GM21825 (cell line): ENCODE measurements around the gene SORCS2.
"Not testable (repeated sequence)": the region's sequence is repeated elsewhere in the genome, so short reads cannot be mapped to it uniquely, and the experiment has no call there.

Experiments used
- ATAC-seq: cut with Tn5 transposase; IDR thresholded peaks from one replicate; pipeline ENCODE4 v1.9.1; 2021; ENCODE audit warnings: mild to moderate bottlenecking, moderate library complexity; ENCODE audit not compliant: unreplicated experiment

The SORCS2 gene

GRCh38 chr4:7433376-7434140 is 241.2 kb downstream of the SORCS2 start:
- ATAC-seq, result no peak

- ATAC-seq, result no peak
Observed at GRCh38 chr4:7434141-7434765, 241.9 kb downstream of the SORCS2 start.

DNA sequence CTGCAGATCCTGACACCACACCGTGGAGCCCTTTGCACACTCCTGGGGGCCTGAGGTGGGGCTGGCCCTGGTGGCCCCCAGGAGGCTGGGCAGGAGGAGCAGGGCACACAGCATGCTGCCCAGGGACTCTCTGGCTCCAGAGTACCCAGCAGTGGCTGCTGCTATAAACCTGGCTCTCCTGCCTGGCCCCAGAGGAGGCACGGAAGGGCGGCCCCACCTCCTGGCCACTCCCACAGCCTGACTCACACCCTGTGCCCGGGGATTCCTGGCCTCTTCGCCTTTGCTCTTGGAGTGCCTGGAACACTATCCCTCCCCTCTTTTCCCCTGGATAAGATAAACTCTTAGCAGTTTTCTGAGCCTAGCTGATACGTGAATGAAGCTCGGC is 242.4 kb downstream of the SORCS2 start, which contains the start of gene PSAPL1:
Gene PSAPL1, minus strand, starts transcription at position 165 of the 385 bp plus-strand sequence. Its CDS starts 51 bp downstream, at position 114.
- no peak for ATAC-seq

DNA sequence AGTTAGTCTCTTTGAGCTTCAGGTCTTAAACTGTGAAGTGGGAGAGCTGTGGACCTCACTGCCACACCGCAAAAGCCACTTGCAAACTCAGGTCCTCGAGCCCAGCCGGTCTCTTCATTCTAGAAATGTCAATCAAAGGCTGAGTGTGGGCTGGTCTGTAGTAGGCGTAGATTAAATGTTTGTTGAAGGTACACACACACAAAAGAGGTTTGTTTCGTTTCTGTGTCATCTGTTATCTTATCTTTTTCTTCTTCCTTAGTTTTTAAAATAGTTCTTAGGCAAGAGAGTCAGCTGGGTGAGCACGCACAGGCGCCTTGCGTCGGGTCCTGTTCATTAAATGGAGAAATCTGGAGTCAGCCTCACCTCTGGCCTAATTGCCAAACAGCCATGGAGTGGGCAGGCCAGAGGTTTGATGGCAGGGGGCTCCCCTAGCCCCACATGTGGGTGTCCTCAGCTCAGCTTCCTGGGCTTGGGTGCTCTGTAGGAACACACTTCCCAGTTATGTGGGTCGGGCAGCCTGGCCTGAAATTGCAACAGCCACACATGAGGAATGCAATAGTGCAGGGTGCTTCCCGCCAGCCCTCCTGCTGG is 243.2 kb downstream of the SORCS2 start:
- no peak for ATAC-seq

DNA sequence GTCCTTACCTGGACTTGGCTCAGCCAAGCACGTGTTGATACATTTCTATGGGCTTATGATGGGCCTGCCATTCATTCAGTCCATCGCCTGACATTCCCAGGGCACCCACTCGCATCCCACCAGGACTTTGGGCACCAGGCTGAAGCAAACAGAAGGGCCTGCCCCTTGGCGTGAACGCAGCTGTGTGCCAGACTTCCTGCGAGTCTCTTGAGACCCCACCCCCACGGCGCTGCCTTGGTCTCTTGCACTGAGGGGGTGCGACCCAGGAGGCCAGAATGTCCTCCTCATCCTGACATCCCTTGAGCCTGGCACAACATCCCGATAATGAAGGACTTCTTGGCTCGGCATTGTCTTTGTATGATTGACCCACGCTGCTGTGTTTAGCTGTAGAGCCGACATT is 243.9 kb downstream of the SORCS2 start:
- no peak for ATAC-seq

DNA sequence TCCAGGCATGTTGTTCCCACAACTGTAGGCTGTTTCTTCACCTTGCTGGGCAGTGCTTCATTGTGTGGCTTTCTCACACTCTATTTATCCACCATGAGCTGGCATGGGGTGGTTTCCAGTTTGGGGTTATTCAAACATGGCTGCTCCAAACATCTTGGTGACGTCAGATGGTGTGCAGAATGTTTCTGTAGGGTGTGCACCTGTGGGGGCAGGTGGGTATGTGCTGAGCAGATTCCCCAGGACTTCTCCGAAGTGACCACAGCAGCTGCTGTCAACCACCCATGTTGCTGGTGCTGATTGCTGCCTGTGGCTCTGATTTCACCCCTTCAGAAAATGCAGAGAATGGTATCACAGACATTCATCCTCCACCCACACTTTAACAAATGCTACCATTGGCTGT is 247.4 kb downstream of the SORCS2 start:
- ATAC-seq, result no peak

GRCh38 chr4:7441201-7441600 is 248.9 kb downstream of the SORCS2 start:
- no peak for ATAC-seq

GRCh38 chr4:7442574-7443162 is 250.3 kb downstream of the SORCS2 start:
- ATAC-seq, result no peak

- no peak for ATAC-seq
Observed at GRCh38 chr4:7444314-7444713, 252.0 kb downstream of the SORCS2 start.

DNA sequence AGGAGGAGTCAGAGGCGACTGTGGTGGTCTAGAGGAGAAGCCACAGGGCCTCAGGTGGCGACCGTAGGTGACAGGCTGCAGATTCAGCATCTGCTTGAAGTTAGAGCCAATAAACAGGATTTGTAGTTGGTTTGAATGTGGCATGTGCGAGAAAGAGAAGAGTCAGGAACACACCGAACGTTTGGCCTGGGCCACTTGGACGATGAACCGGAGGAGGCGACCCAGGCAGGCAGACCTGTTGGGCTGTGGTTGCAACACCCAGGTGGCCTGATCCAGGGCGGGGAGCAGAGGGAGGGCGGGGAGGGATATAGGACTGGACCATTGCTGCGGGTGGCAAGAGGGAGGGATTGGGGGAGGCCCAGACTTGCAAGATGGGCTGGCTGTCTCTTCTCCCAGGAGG is 252.4 kb downstream of the SORCS2 start:
- ATAC-seq, result no peak

DNA sequence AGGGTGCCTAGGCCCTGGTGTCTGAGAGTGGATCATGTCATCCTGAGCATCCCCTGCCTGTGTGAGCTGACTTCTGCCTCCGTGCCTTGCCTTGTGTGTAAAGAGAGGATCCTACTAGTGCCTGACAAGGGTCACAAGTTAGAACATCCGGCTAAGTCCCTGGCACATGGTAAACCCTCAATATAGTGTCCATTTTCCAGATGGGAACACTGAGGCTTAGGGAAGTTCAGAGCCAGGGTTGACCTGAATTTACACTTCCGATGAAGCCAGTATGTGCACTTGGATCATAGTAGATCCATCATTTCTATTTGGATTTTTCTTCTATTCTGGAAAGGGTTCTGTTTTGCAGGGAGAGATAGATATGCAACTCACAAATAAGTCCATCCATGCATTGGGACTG is 254.9 kb downstream of the SORCS2 start:
- no peak for ATAC-seq

GRCh38 chr4:7448036-7448435 is 255.7 kb downstream of the SORCS2 start:
- no peak for ATAC-seq

GRCh38 chr4:7450775-7451433 is 258.6 kb downstream of the SORCS2 start:
- no peak for ATAC-seq

DNA sequence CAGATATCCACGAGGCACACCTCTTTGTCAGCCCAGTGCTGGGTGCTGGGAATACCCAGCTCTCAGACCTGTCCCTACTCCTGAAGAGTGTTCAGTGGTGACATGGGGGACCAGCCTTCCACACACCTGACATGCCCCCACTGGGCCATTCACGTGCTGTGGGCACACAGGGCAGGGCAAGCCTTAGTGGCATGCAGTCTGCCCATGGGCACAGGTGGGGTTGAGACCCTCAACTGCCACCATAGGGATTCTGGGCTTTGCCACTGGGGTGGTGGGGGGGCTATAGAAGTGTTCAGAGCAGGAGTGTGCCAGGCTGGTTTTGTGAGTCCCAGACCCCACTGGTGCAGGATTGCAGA is 259.1 kb downstream of the SORCS2 start:
- ATAC-seq, result no peak

GRCh38 chr4:7451800-7452199 is 259.5 kb downstream of the SORCS2 start:
- ATAC-seq, result no peak

DNA sequence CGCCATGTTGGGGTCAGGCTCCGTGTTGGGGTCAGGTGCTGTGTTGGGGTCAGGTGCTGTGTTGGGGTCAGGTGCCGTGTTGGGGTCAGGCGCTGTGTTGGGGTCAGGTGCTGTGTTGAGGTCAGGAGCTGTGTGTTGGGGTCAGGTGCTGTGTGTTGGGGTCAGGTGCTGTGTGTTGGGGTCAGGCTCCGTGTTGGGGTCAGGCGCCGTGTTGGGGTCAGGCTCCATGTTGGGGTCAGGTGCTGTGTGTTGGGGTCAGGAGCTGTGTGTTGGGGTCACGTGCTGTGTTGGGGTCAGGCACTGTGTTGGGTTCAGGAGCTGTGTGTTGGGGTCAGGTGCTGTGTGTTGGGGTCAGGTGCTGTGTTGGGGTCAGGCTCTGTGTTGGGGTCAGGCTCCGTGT is 260.5 kb downstream of the SORCS2 start:
- not testable (repeated sequence) for ATAC-seq

- no peak for ATAC-seq
Observed at GRCh38 chr4:7457201-7458065, 265.1 kb downstream of the SORCS2 start.

DNA sequence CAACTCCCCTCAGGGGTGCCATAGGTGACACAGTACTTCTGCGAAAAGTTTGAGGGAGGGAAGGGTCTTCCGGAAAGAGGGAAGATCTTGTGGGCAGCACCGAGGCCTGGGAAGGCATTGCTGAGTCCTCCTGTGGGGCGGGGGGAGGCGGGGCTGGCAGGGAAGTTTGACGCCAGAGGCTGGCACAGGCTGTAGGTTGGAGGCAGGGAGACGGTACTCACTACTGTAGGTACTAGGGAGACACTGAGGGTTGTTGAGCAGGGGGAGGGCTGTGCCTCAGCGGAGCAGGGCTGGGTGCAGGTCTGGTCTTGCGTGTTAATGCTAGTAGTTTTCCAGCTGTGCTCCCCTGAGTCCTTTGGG is 265.7 kb downstream of the SORCS2 start:
- ATAC-seq, result no peak

DNA sequence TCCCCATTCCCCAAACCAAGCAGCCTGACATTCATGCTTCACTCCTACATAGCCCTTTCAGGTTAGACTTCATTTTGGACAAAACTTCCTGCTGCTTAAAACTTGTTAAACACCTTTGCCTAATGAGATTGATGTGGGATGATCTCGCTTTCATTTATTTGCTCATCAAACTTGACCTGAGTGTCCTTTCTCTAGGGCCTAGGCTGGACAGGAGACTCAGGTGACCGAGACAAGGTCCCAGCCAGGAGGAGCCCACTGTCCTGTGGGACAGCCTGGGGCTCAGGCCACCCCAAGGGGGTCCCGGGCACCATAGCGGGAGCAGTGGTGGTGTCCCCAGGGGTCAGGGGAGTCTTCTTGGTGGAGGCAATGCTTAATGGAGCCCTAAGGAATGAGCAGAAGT is 266.1 kb downstream of the SORCS2 start:
- no peak for ATAC-seq

DNA sequence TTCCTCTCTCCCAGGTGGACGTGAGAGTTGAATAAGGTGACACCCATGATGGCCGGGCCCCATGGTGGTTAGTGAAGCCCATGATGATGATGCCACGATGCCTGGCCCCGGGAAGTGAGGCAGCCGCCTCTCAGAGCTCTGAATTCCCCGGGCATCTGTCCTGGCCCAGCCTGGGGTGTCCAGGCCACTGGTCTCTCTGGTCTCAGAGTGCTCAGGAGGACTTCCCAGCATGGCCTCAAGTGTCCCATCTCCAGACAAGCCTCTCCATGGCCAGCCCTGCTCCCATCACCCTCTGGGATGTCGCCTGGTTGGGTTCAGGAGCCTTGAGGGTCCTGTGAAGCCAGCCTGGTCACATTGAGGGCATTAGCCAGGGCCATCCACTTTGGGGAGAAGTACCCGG is 267.1 kb downstream of the SORCS2 start:
- no peak for ATAC-seq

DNA sequence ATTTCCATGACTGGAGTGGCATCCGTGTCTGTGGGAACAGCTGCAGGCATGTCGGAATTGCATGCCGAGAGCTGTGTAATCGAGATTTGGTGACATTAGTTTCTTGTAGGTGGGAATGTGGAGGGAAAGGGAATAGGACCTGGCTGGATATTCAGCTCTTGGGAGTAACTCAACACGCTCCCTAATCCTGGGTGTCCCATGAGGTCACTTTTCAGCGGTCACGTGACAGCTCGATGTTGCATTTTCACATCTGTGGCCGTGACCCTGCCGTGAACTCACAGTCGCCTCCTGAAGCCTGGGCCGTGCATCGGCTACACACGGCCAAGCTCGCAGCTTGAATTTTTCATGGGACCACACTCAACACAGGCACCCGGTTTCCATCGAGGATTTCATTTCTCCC is 268.2 kb downstream of the SORCS2 start:
- ATAC-seq, result no peak
